Measurements from ENCODE around the gene HGS. TPM values are rescaled to one million over a fixed set of nuclear protein-coding genes. Genes with fewer than 3 reads are reported as not detected.

Gene HGS
- total and polyA plus RNA-seq, 8 donors, result 39.3 to 174 (median 45.2) TPM

DNA sequence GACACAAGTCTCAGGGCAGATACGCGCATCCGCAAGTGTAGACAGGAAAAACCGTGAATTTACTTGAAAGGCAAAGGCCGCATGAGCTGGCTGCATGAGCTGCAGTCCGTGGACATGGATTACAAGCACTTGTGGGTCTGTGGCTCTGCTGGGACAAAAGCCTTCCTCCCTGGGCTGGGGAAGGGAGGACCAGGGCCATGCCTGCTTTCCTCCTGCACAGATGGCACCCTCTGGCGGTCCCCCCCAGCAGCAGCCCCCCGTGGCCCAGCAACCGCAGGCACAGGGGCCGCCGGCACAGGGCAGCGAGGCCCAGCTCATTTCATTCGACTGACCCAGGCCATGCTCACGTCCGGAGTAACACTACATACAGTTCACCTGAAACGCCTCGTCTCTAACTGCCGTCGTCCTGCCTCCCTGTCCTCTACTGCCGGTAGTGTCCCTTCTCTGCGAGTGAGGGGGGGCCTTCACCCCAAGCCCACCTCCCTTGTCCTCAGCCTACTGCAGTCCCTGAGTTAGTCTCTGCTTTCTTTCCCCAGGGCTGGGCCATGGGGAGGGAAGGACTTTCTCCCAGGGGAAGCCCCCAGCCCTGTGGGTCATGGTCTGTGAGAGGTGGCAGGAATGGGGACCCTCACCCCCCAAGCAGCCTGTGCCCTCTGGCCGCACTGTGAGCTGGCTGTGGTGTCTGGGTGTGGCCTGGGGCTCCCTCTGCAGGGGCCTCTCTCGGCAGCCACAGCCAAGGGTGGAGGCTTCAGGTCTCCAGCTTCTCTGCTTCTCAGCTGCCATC is 17.7 kb downstream of the HGS start:
- intact Hi-C loops (cut with DNase I), result no loop called here
- Histone ChIP-seq H3K36me3 (peaks cover 0 to 15% (median 7%) of the 10 kb centered on the region in 3 donors), H3K27ac (no peak overlapping the region), H3K4me1 (peaks cover 5 to 22% (median 5%) of the 10 kb centered on the region in 3 donors), H3K27me3 (no peaks in the 10 kb centered on the region), H3K4me3 (peak overlapping the region in 2 of 4 donors; percentile 94 to 98), H3K9me3 (no peaks in the 10 kb centered on the region)
- WGBS, 2 donors, result 54 to 56% methylated on average over 18 to 23 of the region's 23 CpGs
- FAIRE-seq, result no peak
- TF ChIP-seq, protein P1, sequence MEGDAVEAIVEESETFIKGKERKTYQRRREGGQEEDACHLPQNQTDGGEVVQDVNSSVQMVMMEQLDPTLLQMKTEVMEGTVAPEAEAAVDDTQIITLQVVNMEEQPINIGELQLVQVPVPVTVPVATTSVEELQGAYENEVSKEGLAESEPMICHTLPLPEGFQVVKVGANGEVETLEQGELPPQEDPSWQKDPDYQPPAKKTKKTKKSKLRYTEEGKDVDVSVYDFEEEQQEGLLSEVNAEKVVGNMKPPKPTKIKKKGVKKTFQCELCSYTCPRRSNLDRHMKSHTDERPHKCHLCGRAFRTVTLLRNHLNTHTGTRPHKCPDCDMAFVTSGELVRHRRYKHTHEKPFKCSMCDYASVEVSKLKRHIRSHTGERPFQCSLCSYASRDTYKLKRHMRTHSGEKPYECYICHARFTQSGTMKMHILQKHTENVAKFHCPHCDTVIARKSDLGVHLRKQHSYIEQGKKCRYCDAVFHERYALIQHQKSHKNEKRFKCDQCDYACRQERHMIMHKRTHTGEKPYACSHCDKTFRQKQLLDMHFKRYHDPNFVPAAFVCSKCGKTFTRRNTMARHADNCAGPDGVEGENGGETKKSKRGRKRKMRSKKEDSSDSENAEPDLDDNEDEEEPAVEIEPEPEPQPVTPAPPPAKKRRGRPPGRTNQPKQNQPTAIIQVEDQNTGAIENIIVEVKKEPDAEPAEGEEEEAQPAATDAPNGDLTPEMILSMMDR (IDR thresholded peaks at IDR 0.05), result no peak
- DNase-seq, result no peak
- ATAC-seq, result no peak

GRCh38 chr17:81702934-81703746 is 19.3 kb downstream of the HGS start, which contains the start of gene MRPL12:
Gene MRPL12 (plus strand): TSS chr17:81703367. CDS start chr17:81703502, 135 bp downstream.
- H3K27ac ChIP-seq, result peak within 1 kb of the TSS; percentile 82 to 95 (median 87)
- 0% methylated on average over 100 to 102 of the region's 102 CpGs for WGBS, 2 donors
- TF ChIP-seq, protein P1 (IDR thresholded peaks at IDR 0.05), result peak in 2 of 4 donors; percentile 11 to 29
- peak within 1 kb of the TSS; percentile 94 to 98 (median 96) for H3K4me3 ChIP-seq
- peaks cover 5 to 22% (median 5%) of the 10 kb centered on the region in 3 donors for H3K4me1 ChIP-seq
- FAIRE-seq (no peak), DNase-seq (peak; percentile 91 to 97 (median 93)), ATAC-seq (peak; percentile 93 to 97 (median 96))
- no peaks in the 10 kb centered on the region for H3K9me3 ChIP-seq
- peaks cover 0 to 20% (median 7%) of the 10 kb centered on the region in 3 donors for H3K36me3 ChIP-seq
- intact Hi-C loops (cut with DNase I), result no loop called here
- H3K27me3 ChIP-seq, result no peaks in the 10 kb centered on the region

DNA sequence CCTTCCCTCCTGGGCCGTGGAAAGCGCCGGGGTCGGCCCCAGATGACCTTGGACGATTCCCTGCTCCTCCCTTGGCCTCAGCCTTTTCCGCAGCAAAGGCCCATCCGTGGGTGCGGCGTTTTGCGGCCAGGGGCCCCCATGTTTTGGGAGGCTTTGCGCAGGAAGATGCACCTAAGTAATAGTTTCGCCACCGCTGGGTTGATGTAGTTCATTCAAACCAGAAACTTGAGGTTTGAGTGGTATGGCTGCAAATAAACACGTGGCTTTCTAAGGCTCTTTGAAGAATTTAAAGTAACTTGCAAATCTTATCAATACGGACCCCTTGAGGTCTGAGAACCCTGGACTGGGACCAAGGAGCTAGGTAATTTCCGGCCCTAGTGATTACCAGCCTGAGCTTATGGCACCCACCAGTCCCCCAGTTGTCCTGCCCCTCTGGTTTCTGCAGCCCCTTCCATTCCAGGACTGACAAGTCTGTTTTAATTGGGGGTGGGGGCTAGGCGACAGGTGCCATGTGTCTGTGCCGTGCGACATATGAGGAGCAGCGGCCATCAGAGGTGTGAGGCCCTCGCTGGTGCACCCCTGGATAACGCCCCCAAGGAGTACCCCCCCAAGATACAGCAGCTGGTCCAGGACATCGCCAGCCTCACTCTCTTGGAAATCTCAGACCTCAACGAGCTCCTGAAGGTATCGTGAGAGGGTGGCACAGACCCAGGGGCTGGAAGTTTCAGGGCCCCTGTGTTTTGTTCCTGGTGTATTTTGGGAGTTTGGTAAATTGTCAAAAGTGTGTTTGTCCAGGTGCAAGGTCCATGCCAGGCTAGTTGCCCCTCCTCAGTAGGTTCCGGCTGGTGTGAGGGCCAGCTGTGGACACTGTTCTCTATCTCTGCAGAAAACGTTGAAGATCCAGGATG is 20.2 kb downstream of the HGS start:
- 14 to 15% methylated on average over 27 of the region's 27 CpGs for WGBS, 2 donors
- intact Hi-C loops (cut with DNase I), result no loop called here
- peak in 1 of 4 donors; percentile 20 for ATAC-seq

More for the DNA sequence above, 20.2 kb downstream of the HGS start:
- H3K36me3 ChIP-seq, result peaks cover 0 to 19% (median 5%) of the 10 kb centered on the region in 3 donors
- H3K27ac ChIP-seq, result peak overlapping the region; percentile 82 to 95 (median 87)
- peaks cover 5 to 22% (median 5%) of the 10 kb centered on the region in 3 donors for H3K4me1 ChIP-seq
- H3K4me3 ChIP-seq, result peak overlapping the region; percentile 94 to 98 (median 96)
- no peaks in the 10 kb centered on the region for H3K27me3 ChIP-seq
- TF ChIP-seq, protein P1 (IDR thresholded peaks at IDR 0.05), result no peak
- no peaks in the 10 kb centered on the region for H3K9me3 ChIP-seq
- FAIRE-seq (no peak), DNase-seq (peak in 1 of 6 donors; percentile 41)
